HepG2 (cell line): ENCODE data around the gene CELF5. TPM values are rescaled to one million over a fixed set of nuclear protein-coding genes. Genes with fewer than 3 reads are reported as not detected.

Experiments
- ADNP ChIP-seq: sonication (generic); formaldehyde crosslinking; IDR thresholded peaks from 2 replicates; pipeline ENCODE4 v1.4.0; 2020; ENCODE audit warnings: missing genetic modification reagents
- DPF2 ChIP-seq: sonication (generic); formaldehyde crosslinking; IDR thresholded peaks from 2 replicates; pipeline ENCODE4 v1.4.0; 2020; ENCODE audit warnings: mild to moderate bottlenecking, low read depth, missing genetic modification reagents, borderline replicate concordance
- FOXK2 ChIP-seq: fragments of 450-650 bp; IDR thresholded peaks from 2 replicates; pipeline ENCODE4 v1.6.1; 2016
- IRX3 ChIP-seq: sonication (generic); formaldehyde crosslinking; IDR thresholded peaks from 2 replicates; pipeline ENCODE4 v1.8.1; 2023; ENCODE audit warnings: mild to moderate bottlenecking, low read depth, missing genetic modification reagents, borderline replicate concordance
- SATB2 ChIP-seq: sonication (generic); formaldehyde crosslinking; IDR thresholded peaks from 2 replicates; pipeline ENCODE4 v1.5.0; 2020; ENCODE audit warnings: missing genetic modification reagents
- THAP11 ChIP-seq: IDR thresholded peaks from 2 replicates; pipeline ENCODE4 v1.6.1; 2016; ENCODE audit warnings: missing biosample characterization, missing genetic modification reagents
- TOE1 ChIP-seq: sonication (generic); formaldehyde crosslinking; IDR thresholded peaks from 2 replicates; pipeline ENCODE4 v1.4.0; 2020; ENCODE audit warnings: mild to moderate bottlenecking, missing genetic modification reagents
- XRCC5 ChIP-seq: fragments of 200-400 bp; formaldehyde crosslinking; optimal IDR thresholded peaks from 2 replicates; pipeline ENCODE3; 2017; ENCODE audit warnings: mild to moderate bottlenecking, low read length
- ZNF3 ChIP-seq: IDR thresholded peaks from 2 replicates; pipeline ENCODE4 v1.7.0; 2017; ENCODE audit warnings: inconsistent platforms
- ZNF326 ChIP-seq: sonication (generic); formaldehyde crosslinking; IDR thresholded peaks from 2 replicates; pipeline ENCODE4 v1.4.0; 2020; ENCODE audit warnings: missing genetic modification reagents, borderline replicate concordance
- ZNF746 ChIP-seq: sonication (generic); formaldehyde crosslinking; IDR thresholded peaks from 2 replicates; pipeline ENCODE4 v1.8.0; 2022; ENCODE audit warnings: mild to moderate bottlenecking, missing genetic modification reagents
- polyA plus RNA-seq, 8 experiments: library from polyadenylated mRNA; depleted of rRNA in 3 of 8; stranded (reverse) in 7 of 8; unstranded in 1 of 8; fragments of >200 nt; fragmentation: Illumina TruSeq in 4 of 8; extraction: Trizol in 4 of 8; gene quantifications; 2 replicates each; pipeline versions ENCODE4 v1.2.1 to v1.2.3, GENCODE V29; 2011 to 2016; ENCODE audit warnings: low read depth in 4 of 8, missing spikeins in 1 of 8, mixed read lengths in 1 of 8; ENCODE audit not compliant: insufficient read depth in 1 of 8
- total RNA-seq, 5 experiments: library from RNA; depleted of rRNA; stranded (reverse); fragments of >200 nt; fragmentation: Illumina TruSeq; extraction: Trizol; gene quantifications; 2 replicates each; pipeline ENCODE4 v1.2.3, GENCODE V29; 2016; ENCODE audit warnings: low read depth in 1 of 5
- TF ChIP-seq, protein P1 (sequence below): sonication (generic); formaldehyde crosslinking; IDR thresholded peaks from 2 replicates; pipeline ENCODE4 v1.5.1; 2020; ENCODE audit warnings: mild to moderate bottlenecking, missing genetic modification reagents, borderline replicate concordance
- TF ChIP-seq, protein P2 (sequence below): sonication (generic); formaldehyde crosslinking; IDR thresholded peaks from 2 replicates; pipeline ENCODE4 v1.4.0; 2020; ENCODE audit warnings: mild to moderate bottlenecking, missing genetic modification reagents
- TF ChIP-seq, protein P3 (sequence below): sonication (generic); formaldehyde crosslinking; IDR thresholded peaks from 2 replicates; pipeline ENCODE4 v1.4.0; 2020; ENCODE audit warnings: missing genetic modification reagents

Gene CELF5
- total and polyA plus RNA-seq, 2 of the 13 experiments (the other 11 are each of a cell fraction or from before 2014, with no cell fraction given), result 0.31 to 0.84 TPM

DNA sequence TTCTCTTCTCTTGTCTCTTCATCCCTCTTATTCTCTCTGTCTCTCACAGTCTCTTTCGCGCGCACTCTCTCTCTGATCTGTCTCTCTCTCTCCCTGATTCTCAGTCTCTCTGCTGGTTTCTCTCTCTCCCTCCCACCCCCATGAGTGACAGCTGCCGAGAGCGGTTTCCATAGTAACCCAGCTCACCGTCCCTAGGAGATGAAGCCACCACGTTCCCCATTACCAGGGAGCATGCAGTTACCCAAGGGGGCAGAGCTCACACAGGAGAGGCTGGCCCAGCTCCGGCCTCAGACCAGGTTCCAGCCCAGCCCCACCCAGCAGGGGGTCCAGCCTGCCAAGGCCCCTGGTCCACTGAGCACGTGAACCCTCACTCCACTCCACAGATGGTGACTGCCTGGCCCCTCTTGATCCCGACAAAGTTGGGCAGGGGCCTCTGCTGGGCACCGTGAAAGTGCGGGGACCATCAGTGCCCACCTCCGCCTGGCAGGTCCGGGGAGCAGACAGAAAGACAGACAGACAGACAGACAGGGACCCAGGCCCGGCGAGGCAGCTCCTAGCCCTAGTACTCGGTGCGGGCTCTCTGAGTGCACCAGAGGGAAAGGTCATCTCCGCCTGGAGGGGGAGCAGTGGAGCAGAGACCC is 50.6 kb downstream of the CELF5 start (continued):
- TF ChIP-seq, protein P1, sequence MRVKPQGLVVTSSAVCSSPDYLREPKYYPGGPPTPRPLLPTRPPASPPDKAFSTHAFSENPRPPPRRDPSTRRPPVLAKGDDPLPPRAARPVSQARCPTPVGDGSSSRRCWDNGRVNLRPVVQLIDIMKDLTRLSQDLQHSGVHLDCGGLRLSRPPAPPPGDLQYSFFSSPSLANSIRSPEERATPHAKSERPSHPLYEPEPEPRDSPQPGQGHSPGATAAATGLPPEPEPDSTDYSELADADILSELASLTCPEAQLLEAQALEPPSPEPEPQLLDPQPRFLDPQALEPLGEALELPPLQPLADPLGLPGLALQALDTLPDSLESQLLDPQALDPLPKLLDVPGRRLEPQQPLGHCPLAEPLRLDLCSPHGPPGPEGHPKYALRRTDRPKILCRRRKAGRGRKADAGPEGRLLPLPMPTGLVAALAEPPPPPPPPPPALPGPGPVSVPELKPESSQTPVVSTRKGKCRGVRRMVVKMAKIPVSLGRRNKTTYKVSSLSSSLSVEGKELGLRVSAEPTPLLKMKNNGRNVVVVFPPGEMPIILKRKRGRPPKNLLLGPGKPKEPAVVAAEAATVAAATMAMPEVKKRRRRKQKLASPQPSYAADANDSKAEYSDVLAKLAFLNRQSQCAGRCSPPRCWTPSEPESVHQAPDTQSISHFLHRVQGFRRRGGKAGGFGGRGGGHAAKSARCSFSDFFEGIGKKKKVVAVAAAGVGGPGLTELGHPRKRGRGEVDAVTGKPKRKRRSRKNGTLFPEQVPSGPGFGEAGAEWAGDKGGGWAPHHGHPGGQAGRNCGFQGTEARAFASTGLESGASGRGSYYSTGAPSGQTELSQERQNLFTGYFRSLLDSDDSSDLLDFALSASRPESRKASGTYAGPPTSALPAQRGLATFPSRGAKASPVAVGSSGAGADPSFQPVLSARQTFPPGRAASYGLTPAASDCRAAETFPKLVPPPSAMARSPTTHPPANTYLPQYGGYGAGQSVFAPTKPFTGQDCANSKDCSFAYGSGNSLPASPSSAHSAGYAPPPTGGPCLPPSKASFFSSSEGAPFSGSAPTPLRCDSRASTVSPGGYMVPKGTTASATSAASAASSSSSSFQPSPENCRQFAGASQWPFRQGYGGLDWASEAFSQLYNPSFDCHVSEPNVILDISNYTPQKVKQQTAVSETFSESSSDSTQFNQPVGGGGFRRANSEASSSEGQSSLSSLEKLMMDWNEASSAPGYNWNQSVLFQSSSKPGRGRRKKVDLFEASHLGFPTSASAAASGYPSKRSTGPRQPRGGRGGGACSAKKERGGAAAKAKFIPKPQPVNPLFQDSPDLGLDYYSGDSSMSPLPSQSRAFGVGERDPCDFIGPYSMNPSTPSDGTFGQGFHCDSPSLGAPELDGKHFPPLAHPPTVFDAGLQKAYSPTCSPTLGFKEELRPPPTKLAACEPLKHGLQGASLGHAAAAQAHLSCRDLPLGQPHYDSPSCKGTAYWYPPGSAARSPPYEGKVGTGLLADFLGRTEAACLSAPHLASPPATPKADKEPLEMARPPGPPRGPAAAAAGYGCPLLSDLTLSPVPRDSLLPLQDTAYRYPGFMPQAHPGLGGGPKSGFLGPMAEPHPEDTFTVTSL (CRISPR knock-in tag), result no peak
- no peak for TF ChIP-seq SATB2
- TF ChIP-seq ZNF326 (CRISPR knock-in tag), result no peak
- no peak for TF ChIP-seq ZNF3 (CRISPR knock-in tag)
- TF ChIP-seq, protein P2, sequence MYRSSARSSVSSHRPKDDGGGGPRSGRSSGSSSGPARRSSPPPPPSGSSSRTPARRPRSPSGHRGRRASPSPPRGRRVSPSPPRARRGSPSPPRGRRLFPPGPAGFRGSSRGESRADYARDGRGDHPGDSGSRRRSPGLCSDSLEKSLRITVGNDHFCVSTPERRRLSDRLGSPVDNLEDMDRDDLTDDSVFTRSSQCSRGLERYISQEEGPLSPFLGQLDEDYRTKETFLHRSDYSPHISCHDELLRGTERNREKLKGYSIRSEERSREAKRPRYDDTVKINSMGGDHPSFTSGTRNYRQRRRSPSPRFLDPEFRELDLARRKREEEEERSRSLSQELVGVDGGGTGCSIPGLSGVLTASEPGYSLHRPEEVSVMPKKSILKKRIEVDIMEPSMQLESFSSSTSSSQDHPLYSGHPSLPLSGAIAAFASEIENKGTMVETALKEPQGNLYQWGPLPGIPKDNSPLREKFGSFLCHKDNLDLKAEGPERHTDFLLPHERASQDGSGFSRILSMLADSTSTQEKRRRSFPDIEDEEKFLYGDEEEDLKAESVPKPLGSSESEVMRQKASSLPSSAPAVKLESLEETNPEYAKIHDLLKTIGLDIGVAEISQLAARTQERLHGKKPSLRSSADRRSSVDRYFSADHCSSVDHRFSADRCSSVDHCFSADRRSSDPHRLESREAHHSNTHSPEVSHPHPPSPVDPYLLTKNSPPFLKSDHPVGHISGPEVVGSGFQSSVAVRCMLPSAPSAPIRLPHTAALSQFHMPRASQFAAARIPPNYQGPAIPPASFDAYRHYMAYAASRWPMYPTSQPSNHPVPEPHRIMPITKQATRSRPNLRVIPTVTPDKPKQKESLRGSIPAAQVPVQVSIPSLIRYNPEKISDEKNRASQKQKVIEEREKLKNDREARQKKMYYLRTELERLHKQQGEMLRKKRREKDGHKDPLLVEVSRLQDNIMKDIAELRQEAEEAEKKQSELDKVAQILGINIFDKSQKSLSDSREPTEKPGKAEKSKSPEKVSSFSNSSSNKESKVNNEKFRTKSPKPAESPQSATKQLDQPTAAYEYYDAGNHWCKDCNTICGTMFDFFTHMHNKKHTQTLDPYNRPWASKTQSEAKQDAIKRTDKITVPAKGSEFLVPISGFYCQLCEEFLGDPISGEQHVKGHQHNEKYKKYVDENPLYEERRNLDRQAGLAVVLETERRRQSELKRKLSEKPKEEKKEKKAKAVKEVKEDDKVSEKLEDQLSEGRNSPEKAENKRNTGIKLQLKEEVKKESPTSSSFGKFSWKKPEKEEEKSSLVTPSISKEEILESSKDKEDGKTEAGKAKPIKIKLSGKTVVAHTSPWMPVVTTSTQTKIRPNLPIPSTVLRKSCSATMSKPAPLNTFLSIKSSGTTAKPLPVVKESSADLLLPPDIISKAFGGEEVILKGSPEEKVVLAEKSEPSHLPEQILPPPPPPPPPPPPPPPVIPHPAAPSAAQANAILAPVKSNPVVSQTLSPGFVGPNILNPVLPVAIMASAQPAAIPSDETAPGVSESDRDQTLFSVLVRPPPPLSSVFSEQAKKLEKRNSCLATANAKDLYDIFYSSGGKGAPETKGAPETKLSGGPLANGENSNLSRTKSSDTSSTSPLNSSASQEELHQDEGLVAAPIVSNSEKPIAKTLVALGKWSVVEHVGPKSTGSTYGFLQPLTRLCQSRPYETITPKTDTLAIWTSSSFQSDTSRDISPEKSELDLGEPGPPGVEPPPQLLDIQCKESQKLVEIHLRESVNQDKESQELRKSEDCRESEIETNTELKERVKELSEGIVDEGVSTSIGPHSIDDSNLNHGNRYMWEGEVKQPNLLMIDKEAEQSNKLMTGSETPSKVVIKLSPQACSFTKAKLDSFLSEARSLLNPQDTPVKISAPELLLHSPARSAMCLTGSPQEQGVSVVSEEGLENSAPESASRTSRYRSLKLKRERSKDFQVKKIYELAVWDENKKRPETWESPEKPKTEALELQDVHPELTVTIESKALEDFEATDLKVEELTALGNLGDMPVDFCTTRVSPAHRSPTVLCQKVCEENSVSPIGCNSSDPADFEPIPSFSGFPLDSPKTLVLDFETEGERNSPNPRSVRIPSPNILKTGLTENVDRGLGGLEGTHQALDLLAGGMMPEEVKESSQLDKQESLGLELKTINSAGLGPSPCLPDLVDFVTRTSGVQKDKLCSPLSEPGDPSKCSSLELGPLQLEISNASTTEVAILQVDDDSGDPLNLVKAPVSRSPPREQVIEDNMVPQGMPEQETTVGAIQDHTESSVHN (CRISPR knock-in tag), result no peak
- TF ChIP-seq, protein P3, sequence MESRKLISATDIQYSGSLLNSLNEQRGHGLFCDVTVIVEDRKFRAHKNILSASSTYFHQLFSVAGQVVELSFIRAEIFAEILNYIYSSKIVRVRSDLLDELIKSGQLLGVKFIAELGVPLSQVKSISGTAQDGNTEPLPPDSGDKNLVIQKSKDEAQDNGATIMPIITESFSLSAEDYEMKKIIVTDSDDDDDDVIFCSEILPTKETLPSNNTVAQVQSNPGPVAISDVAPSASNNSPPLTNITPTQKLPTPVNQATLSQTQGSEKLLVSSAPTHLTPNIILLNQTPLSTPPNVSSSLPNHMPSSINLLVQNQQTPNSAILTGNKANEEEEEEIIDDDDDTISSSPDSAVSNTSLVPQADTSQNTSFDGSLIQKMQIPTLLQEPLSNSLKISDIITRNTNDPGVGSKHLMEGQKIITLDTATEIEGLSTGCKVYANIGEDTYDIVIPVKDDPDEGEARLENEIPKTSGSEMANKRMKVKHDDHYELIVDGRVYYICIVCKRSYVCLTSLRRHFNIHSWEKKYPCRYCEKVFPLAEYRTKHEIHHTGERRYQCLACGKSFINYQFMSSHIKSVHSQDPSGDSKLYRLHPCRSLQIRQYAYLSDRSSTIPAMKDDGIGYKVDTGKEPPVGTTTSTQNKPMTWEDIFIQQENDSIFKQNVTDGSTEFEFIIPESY (CRISPR knock-in tag), result peak; percentile 12; the same call in 1 of the 2 replicates
- peak; percentile 86 for TF ChIP-seq XRCC5
- TF ChIP-seq ZNF746 (CRISPR knock-in tag), result no peak
- no peak for TF ChIP-seq TOE1 (CRISPR knock-in tag)
- no peak for TF ChIP-seq FOXK2
- no peak for TF ChIP-seq DPF2 (CRISPR knock-in tag)
- 0 out of 2 replicates have a peak, but pooled peaks have one; percentile 34 for TF ChIP-seq IRX3 (CRISPR knock-in tag)
- no peak for TF ChIP-seq ADNP (CRISPR knock-in tag)
- TF ChIP-seq THAP11 (CRISPR knock-in tag), result peak; percentile 31; the same call in 1 of the 2 replicates
